ENCODE measurements around the gene SGK2.

The SGK2 gene

GRCh38 chr20:43576108-43576507 is 17.3 kb downstream of the SGK2 start:
- Histone ChIP-seq H3K27ac (ENCODE audit: low read depth, low read length) (no peak overlapping the region), H3K4me2 (ENCODE audit: low read length) (no peak overlapping the region), H3K9me2 (replicated peaks; ENCODE audit: control insufficient read depth, low read length) (no peaks in the 10 kb centered on the region), H3K4me1 (ENCODE audit: control insufficient read depth, low read length) (no peaks in the 10 kb centered on the region), H3K4me3 (ENCODE audit: low read length) (no peak overlapping the region), H3K36me3 (ENCODE audit: control insufficient read depth, low read length) (no peaks in the 10 kb centered on the region), H3K79me2 (ENCODE audit: control insufficient read depth, low read length) (no peaks in the 10 kb centered on the region), H3K9me3 (ENCODE audit: control insufficient read depth, insufficient read depth, low read length) (no peaks in the 10 kb centered on the region), H3F3A (ENCODE audit: control insufficient read depth, insufficient read depth) (no peaks in the 10 kb centered on the region), H3K27me3 (ENCODE audit: control insufficient read depth, low read length) (peaks cover 5% of the 10 kb centered on the region; the same call in 1 of the 2 replicates), H4K20me1 (ENCODE audit: control insufficient read depth, insufficient read depth, low read depth, low read length) (no peaks in the 10 kb centered on the region)
- TF ChIP-seq CTCF (IDR thresholded peaks at IDR 0.05; ENCODE audit: low read depth, low read length, poor library complexity, severe bottlenecking) (no peak), EZH2phosphoT487 (IDR thresholded peaks at IDR 0.05; ENCODE audit: borderline replicate concordance, low read length) (no peak)

GRCh38 chr20:43579861-43580793 is 21.3 kb downstream of the SGK2 start:
- Histone ChIP-seq H3K9me3 (ENCODE audit: control insufficient read depth, insufficient read depth, low read length) (no peaks in the 10 kb centered on the region), H3K4me3 (ENCODE audit: low read length) (no peak overlapping the region), H3K4me1 (ENCODE audit: control insufficient read depth, low read length) (no peaks in the 10 kb centered on the region), H4K20me1 (ENCODE audit: control insufficient read depth, insufficient read depth, low read depth, low read length) (no peaks in the 10 kb centered on the region), H3K36me3 (ENCODE audit: control insufficient read depth, low read length) (no peaks in the 10 kb centered on the region), H3F3A (ENCODE audit: control insufficient read depth, insufficient read depth) (no peaks in the 10 kb centered on the region), H3K79me2 (ENCODE audit: control insufficient read depth, low read length) (no peaks in the 10 kb centered on the region), H3K27ac (ENCODE audit: low read depth, low read length) (no peak overlapping the region), H3K4me2 (ENCODE audit: low read length) (no peak overlapping the region), H3K27me3 (ENCODE audit: control insufficient read depth, low read length) (peaks cover 13% of the 10 kb centered on the region), H3K9me2 (replicated peaks; ENCODE audit: control insufficient read depth, low read length) (no peaks in the 10 kb centered on the region)
- TF ChIP-seq CTCF (IDR thresholded peaks at IDR 0.05; ENCODE audit: low read depth, low read length, poor library complexity, severe bottlenecking) (no peak), EZH2phosphoT487 (IDR thresholded peaks at IDR 0.05; ENCODE audit: borderline replicate concordance, low read length) (no peak)

- H3K36me3 ChIP-seq (ENCODE audit: control insufficient read depth, low read length), result no peaks in the 10 kb centered on the region
- no peak overlapping the region for H3K27ac ChIP-seq (ENCODE audit: low read depth, low read length)
- H3K27me3 ChIP-seq (ENCODE audit: control insufficient read depth, low read length), result peaks cover 15% of the 10 kb centered on the region
- no peaks in the 10 kb centered on the region for H3K9me2 ChIP-seq (replicated peaks; ENCODE audit: control insufficient read depth, low read length)
- H3K4me3 ChIP-seq (ENCODE audit: low read length), result no peak overlapping the region
- no peaks in the 10 kb centered on the region for H3K79me2 ChIP-seq (ENCODE audit: control insufficient read depth, low read length)
- H3K4me2 ChIP-seq (ENCODE audit: low read length), result no peak overlapping the region
- no peaks in the 10 kb centered on the region for H3K4me1 ChIP-seq (ENCODE audit: control insufficient read depth, low read length)
- H4K20me1 ChIP-seq (ENCODE audit: control insufficient read depth, insufficient read depth, low read depth, low read length), result no peaks in the 10 kb centered on the region
- no peaks in the 10 kb centered on the region for H3K9me3 ChIP-seq (ENCODE audit: control insufficient read depth, insufficient read depth, low read length)
- TF ChIP-seq EZH2phosphoT487 (IDR thresholded peaks at IDR 0.05; ENCODE audit: borderline replicate concordance, low read length) (no peak), CTCF (IDR thresholded peaks at IDR 0.05; ENCODE audit: low read depth, low read length, poor library complexity, severe bottlenecking) (no peak)
- no peaks in the 10 kb centered on the region for H3F3A ChIP-seq (ENCODE audit: control insufficient read depth, insufficient read depth)
Observed at GRCh38 chr20:43583133-43583864, 24.5 kb downstream of the SGK2 start.

All from DOHH2 (cell line).